T-helper 1 cell treated with Interleukin-12 subunit alpha and Interleukin-12 subunit beta and Interleukin-4 antibody, amounts not matched to agents 30 ng/mL and 1 ng/mL, for 36 hours (primary cell): ENCODE data around the gene C16orf95. TPM values are rescaled to one million over a fixed set of nuclear protein-coding genes. Genes with fewer than 3 reads are reported as not detected.

Source experiments
- intact Hi-C: fragments of 100-400 bp; cut with micrococcal nuclease; formaldehyde crosslinking; loops from one replicate; pipeline ENCODE4 v1.15.1; 2024
- total RNA-seq: library from RNA; stranded (reverse); gene quantifications from 2 replicates; pipeline ENCODE4 v1.2.3, GENCODE V29; 2022

Gene C16orf95
- total RNA-seq, 1 donor from 2014 or later = 7.0 TPM

DNA sequence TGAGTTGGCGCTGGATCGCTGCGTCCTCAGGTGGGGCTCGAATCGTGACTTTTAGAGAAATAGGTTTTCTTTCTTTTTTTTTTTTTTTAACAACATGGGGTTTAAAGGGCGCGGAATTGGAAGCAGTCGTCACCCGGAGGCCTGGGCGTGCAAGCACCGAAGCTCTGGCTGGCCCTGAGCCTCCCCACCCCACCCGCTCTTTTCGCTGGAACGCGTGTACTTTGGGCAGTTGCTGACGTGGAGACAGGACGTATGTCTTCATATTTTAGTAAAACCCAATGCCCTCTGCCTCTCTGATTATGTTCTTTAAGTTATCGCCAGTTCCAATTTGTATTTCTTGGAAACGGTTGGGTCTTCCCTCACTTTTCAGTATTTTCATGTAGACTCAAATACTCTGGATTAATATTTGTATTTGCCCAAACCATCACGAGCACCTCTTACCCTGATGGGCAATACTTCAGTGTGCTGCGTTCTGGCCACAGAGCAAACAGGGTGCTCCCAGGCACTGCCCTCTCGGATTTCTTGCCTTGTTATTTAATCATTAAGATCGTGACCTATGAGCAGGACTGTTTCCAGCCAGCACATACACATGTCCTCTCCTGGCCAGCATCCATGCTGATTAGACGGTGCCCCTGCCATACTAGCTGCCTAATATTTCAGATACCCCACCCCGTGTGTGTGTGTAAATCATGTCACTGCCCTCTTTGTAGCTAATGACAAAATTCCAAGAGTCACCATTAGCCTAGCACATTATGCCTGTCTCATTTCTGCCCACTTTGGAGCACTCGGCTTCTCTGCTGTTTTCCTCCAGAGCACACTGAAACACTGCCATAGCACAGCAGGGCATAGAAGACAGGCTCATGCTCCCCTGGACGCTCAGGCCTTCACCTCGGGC, 805 bp upstream of the C16orf95 start:
- intact Hi-C loops = loop anchor here (1.0 to 10.0 kb wide), 9 partner anchors 7 to 754 kb away; partner anchors contain the start of genes BANP, FBXO31, KLHDC4 and ZCCHC14

DNA sequence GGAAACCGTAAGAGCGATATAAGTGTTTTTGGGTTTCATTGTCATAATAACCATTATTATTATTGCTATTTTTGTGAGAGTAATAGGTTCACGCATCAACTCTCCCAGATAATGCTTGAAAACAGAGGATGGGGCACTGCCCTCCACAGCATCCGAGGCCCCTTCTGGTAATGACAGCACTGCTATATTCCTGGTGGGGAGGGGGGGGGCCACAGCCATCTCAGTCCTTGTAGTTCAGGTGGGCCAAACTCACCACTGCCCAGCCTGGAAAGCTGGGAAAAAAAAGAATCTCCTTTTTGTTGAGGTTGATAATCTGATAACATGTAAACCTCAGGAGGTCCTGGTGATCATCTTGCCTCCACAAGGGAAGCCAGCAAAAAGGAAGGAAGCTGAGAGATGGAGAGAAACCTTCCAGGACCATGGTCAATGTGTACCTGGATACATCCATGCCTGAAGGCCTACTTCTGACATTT, 706 bp downstream of the C16orf95 start:
- intact Hi-C loops = loop anchor here (1.0 to 10.0 kb wide), 5 partner anchors 176 to 761 kb away; partner anchors contain the start of genes BANP, KLHDC4, MTHFSD and ZCCHC14

GRCh38 chr16:87314990-87315420, 2.2 kb downstream of the C16orf95 start:
- intact Hi-C loops = loop anchor here (5.0 to 10.0 kb wide), 2 partner anchors 452 to 640 kb away; partner anchors contain the start of genes BANP and KLHDC4

DNA sequence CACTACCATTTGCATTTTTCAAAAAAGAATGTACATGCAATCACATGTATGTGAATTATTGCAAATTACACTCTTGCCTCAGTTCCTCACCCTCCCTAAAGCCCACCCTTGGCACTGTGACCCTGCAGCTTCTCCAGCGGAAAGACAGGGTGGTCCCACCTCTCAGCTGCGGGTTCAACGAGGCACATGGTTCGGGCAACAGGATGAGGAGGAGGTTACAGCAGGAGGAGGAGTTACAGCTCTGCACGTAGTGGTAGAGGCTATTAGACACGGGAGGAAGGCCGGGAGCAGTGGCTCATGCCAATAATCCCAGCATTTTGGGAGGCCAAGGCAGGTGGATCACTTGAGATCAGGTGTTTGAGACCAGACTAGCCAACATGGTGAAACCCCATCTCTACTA, 5.2 kb downstream of the C16orf95 start:
- intact Hi-C loops = loop anchor here (10.0 kb wide), 1 partner anchor 643 kb away; the partner anchor contains the start of gene BANP

GRCh38 chr16:87311387-87311786, 5.8 kb downstream of the C16orf95 start:
- intact Hi-C loops = loop anchor here (10.0 kb wide), 1 partner anchor 643 kb away; the partner anchor contains the start of gene BANP

- intact Hi-C loops = loop anchor here (10.0 kb wide), 1 partner anchor 644 kb away; the partner anchor contains the start of gene BANP
Observed at GRCh38 chr16:87310610-87311009, 6.6 kb downstream of the C16orf95 start.

DNA sequence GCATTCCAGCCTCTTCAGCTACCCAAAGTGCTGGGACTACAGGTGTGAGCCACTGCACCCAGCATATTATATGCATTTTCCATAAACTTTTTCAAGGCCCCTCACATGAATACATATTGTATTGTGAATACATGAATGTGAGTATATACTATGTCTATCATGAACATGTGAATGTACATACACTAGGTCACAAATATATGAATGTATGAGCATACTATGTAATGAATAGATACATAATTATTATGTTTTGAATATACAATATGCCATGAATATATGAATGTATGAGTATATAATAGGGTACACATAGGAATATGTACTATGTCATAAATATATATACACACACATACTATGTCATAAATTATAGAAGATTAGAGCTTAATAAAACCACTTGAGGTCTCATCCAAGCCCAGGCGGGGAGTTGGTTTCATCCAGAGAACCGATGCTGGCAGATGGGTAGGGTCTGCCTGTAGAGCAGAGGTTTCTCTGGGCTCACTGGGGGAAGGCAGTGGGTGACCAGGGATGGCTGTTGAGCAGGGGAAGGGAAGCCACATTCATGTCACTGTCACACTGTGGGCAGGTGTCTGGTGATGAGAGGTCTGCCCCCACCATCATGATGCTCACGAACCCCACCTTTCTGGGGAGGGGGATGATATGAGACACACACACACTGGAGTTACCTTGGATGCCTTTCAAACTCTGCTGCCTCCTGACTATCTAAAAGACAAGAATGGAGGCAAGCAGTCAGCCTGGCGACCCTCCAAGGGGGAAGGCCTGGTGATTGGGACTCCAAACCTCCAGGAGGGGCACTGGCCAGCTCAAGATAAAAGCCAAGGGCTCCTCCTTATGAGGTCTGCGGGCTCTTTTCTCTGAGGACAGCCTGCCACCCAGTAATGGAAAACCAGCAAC, 7.3 kb downstream of the C16orf95 start:
- intact Hi-C loops = loop anchor here (10.0 kb wide), 1 partner anchor 645 kb away; the partner anchor contains the start of gene BANP

GRCh38 chr16:87308826-87309225, 8.4 kb downstream of the C16orf95 start:
- intact Hi-C loops = no loop called here

GRCh38 chr16:87306516-87306915, 10.7 kb downstream of the C16orf95 start:
- intact Hi-C loops = no loop called here

- intact Hi-C loops = no loop called here
Observed at GRCh38 chr16:87305505-87306391, 11.4 kb downstream of the C16orf95 start.

DNA sequence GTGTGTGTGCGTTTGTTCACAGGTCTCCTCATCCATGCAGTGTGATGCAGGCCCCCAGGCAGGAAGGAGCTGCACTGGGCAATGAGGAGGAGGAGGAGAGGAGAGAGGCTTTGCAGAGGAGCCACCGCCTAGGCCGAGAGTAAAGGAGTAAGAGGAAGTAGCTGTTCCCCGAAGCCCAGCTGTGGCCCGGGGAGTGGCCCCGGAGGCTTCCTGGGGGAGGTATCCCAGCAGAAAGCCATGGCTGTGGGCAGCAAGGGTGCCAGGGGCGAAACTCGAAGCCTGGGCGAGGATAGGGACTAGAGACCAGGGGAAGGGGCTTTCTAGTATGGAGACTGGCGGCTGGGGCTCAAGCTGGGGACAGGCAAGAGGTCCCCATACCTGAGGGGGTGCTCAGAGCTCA, 12.2 kb downstream of the C16orf95 start:
- intact Hi-C loops = no loop called here

DNA sequence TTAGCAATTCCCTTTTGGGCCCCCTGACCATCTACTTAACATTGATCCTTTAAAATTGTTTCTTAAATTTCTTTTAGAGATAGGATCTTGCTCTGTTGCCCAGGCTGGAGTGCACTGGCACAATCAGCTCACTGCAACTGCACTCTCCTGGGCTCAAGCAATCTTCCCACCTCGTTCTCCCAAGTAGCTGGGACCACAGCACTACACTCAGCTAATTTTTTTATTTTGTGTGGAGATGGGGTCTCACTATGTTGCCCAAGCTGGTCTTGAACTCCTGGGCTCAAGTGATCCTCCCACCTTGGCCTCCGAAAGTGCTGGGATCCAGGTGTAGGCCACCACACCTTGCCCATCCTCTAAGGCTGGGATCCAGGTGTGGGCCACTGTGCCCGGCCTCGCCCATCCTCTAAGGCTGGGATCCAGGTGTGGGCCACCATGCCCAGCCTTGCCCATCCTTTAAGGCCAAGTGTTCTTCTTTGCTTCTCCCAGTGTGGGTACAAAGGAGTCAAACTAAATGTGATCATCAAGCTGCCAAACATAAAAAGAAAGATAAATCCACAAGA, 13.2 kb downstream of the C16orf95 start:
- intact Hi-C loops = no loop called here

- intact Hi-C loops = no loop called here
Observed at GRCh38 chr16:87303431-87303930, 13.7 kb downstream of the C16orf95 start.

DNA sequence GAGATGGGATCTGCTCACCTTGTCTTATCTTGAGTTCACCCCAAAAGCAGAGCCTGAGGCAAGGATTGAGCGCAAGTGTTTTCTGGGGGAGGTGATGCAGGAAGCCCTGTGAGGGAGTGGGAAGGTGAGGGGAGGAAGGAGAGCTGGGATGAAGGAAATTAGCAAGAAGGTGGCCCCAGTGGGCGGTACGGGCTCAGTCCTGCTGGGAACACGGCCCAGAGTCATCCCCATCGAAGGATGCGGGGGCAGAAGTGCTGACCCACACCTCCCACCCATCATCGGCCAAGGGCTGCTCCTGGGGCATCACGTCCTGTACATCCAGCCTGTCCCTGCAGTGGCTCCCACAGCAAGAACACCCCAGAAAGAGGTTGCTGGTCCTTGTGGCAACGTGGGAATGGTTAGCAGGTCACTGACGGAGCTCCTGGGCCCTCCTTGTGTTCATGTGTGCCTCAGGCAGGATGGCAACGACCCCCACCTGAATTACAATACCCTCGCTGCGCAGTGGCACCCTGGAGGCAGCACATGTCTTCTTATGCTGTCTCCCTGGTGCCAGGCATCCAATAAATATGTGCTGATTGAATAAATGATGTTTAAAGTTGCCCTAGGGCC, 18.2 kb downstream of the C16orf95 start:
- intact Hi-C loops = loop anchor here (1.0 kb wide), 1 partner anchor 736 kb away; no protein-coding TSS in a partner anchor

DNA sequence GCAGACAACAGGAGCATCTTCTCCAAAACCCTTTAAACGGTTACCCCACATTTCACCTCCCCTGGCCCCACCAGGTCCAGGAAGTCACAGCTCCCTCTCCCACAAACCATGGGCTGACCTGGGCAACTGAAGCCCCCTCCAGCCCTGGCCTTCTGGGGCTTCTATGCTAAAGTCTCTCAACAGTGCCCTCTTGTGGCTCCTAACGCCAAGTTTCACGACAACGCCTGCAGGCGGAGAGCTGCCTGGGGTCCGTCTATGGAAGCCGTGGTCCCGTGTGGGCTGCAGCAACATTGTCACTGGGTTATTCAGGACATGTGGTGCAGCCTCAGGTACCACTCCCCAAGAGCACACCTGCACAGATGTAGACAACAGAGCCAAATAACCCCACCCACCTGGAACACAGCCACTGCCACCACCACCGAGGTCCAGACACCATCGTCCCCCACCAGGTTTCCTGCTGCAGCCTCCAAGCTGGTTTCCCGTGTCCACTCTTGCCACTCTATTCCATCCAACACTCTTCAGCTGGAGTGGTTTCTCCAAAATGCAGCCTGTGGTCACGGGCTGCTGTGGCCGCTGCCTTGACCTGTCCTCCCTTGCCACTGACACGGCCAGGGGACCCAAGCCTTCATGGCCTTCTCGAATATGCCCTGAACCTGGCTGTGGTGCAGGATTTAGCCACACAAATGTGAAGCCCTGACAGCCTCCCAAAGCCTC, 19.1 kb downstream of the C16orf95 start:
- intact Hi-C loops = loop anchor here (1.0 kb wide), 1 partner anchor 735 kb away; no protein-coding TSS in a partner anchor

DNA sequence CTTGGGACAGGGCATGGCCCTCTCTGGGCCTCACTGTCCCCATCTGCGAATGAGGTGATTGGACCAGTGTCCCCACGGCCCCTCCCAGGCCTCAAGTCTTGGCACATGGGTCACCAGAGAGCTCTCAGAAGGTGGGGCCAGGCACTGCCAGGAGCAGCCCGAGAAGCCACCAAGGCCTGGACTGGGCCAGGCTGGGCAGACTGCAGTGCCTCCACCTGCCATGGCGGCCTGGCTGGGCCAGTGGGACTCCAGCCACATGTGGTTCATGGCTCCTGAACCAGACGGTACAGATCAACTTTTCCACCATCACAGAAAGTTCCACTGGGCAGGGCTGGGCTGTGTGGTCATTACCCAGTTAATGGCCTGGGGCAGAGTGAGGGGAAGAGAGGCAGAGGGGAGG, 19.8 kb downstream of the C16orf95 start:
- intact Hi-C loops = no loop called here

GRCh38 chr16:87295661-87296531, 21.3 kb downstream of the C16orf95 start:
- intact Hi-C loops = no loop called here
